OCI-LY3 (cell line): ENCODE measurements around the gene MTA1.

ENCODE experiments used
- CTCF ChIP-seq: fragments of 200-600, 300-600 bp; sonication (generic); IDR thresholded peaks from 2 replicates; pipeline ENCODE4 v1.5.1; 2014; ENCODE audit warnings: antibody characterized with exemption, low read length, low read depth
- EZH2phosphoT487 ChIP-seq: fragments of 200-600 bp; shearing (Covaris generic); IDR thresholded peaks from 2 replicates; pipeline ENCODE4 v1.6.1; 2018; ENCODE audit warnings: antibody characterized with exemption, mixed run types, low read depth

GRCh38 chr14:105377555-105378182, 42.0 kb upstream of the MTA1 start:
- TF ChIP-seq EZH2phosphoT487, result no peak
- no peak for TF ChIP-seq CTCF
